CD4-positive, alpha-beta T cell treated with Interleukin-4 for 4 hours (primary cell): ENCODE results near the gene SYNPR.
"Not testable (repeated sequence)": the region's sequence is repeated elsewhere in the genome, so short reads cannot be mapped to it uniquely, and the experiment has no call there.

Source experiments
- DNase-seq: peaks from one replicate; pipeline ENCODE4 v3.0.0-alpha.2; 2020

Gene SYNPR

DNA sequence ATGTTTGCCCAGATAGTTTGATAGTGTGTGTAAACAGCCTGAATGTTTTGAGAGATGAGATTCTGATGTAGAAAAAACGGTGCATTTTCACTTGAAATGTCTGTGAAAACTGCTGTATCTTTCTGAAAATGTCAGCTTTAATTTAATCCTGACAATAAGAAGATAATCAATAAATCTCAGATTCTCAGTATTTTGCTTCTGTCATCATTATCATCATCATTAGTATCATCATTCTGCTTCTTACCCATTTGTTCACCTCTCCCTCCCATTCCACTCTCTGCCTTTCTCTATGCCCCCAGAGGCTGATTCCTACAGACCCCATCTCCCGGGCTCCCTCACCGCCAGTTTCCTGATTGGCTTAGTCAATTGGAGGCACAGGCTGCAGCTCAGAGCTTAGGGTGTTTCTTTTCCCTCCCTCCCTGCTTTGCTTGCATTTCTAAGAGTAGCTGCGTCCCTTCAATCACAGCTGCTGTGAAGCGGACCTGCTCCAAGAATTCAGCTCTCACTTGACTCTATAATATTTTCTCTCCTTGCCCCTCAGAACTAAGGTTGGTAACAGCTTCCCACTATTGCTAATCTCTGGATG, 366.2 kb downstream of the SYNPR start:
- DNase-seq, result no peak

DNA sequence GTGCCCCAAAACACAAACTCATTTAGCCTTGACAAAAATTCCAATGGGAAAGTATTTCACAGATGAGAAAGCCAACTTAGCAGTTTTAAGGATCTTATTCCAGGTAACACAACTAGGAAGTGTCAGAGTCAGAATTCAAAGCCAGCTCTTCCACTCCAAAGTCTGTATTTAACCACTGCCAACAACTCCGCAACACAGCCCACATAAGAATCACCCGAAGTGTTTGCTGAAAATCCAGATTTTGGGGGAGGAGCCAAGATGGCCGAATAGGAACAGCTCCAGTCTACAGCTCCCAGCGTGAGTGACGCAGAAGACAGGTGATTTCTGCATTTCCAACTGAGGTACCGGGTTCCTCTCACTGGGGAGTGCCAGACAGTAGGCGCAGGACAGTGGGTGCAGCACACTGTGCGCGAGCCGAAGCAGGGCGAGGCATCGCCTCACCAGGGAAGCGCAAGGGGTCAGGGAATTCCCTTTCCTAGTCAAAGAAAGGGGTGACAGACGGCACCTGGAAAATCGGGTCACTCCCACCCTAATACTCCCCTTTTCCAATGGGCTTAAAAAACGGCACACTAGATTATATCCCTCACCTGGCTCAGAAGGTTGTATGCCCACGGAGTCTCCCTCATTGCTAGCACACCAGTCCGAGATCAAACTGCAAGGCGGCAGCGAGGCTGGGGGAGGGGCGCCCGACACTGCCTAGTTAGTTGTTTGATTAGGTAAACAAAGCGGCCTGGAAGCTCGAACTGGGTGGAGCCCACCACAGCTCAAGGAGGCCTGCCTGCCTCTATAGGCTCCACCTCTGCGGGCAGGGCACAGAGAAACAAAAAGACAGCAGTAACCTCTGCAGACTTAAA, 367.0 kb downstream of the SYNPR start:
- not testable (repeated sequence) for DNase-seq

DNA sequence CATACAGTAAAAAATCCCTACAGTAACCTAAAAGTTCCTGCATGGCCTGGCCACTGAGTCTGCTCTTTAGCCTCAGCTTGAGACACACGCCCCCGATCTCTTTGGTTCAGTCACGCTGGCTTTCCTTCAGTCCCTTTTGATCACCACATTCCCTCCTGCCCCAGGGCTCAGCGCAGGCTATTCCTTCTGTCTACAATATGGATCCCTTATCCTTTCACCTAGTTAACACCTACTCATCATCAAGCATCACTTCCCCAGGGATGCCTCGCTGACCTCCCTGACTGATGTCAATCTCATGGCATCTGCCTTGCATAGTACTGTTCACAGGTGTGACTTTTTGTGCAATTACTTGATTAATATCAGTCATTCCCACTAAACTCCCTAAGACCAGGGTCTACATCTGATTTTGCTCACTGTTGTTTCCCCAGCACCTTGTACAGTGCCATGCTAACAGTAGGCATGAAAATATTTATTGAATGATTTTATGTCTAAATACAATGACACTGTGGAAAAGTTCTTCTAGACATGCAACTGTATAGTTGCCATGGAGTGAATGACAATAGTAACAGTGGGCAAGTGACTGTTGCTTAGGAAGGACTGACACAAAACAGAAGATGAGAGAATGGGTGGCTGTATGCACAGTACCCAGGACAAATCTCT, 374.1 kb downstream of the SYNPR start, which contains the start of gene SNTN:
TSS of gene SNTN (plus strand) at position 610 of the 660 bp plus-strand sequence. CDS start at position 623, 13 bp downstream.
- DNase-seq, result no peak

DNA sequence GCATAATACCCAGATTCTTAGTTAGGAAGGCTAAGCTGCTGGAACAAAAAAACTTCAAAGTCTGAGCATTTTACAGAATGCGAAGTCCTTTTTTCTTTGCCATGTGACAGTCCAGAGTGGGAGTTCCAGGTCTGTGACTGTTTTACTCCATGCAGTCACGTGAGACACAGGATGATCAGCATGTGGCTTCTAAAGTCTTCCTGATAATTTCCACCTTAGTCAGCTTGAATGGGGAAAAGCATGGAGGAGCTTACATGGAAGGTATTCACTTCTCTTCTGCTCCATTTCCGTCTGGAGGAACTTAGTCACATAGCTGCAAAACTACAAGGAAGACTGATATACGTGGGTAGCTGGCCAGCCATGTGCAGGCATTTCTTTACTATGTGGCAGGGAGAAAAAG, 376.1 kb downstream of the SYNPR start:
- no peak for DNase-seq

DNA sequence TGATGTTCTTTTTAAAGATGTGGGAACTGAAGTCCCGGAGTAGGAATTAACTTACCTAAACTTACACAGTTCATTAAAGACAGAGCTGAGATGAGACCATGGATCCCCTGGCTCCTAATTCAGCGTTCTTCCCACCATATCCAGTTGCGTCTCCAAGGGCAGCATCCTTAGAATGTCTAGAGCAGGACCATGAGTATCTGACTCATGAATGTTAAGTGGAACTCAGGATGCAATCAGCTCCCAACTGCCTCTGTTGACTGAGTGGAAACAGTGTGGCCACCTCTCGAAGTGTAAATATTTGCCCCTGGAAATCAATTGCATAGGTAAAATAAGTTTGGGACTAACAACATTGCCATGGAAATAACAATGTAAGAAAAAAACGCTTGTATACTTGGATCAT, 376.8 kb downstream of the SYNPR start:
- DNase-seq, result no peak

DNA sequence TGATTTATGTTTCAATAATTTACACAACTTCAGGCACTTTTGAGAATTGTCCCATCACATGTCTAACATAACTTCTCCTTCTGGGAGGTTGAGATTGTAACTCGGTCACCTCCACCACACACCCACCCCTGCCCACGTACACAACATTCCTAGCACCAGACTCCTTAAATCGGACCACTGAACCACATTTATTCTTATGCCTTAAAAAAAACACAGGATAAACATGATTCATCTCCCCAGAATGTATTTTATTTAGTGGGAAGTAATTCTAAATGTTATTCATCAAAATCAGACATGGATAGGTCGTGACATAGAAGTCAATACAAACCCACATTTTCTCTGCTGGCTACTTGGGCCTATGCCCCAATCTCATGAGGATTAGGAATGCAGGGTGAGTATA, 377.4 kb downstream of the SYNPR start:
- DNase-seq, result no peak

DNA sequence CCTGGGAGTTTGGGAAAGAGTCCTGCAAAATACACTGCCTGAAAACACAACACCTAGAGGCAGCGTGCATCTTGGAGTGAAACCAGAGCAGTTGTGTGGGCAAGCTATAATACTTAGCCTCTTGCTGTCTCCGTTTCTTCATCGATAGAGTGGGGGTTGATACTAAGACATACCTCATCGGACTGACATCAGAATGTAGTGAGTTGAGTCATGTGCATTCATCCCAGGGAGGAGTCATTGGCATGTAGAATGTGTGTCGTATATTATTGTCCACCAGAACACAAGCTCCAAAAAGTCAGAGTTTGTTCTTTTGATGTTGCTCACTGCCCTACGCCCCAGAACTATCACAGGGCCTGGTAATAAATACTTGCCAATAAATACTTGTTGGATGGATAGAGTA, 378.7 kb downstream of the SYNPR start:
- no peak for DNase-seq

DNA sequence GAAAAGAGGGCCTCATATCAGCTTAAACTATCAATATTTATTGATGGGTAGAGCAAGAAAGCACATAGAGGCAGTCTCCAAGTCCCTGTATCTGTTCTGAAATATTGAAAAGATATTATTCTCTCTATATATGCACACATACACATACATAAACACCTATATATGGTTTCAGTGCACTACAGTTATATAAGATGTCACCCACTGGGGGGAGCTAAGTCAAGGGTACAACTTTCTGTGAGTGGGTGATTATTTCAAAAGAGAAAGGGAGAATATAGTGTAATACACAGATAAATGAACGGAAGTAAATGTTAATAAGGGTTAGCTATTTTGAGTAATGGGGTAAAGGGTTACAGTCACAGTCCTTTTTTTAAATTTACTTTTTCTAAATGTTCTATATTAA, 383.1 kb downstream of the SYNPR start:
- DNase-seq, result no peak

DNA sequence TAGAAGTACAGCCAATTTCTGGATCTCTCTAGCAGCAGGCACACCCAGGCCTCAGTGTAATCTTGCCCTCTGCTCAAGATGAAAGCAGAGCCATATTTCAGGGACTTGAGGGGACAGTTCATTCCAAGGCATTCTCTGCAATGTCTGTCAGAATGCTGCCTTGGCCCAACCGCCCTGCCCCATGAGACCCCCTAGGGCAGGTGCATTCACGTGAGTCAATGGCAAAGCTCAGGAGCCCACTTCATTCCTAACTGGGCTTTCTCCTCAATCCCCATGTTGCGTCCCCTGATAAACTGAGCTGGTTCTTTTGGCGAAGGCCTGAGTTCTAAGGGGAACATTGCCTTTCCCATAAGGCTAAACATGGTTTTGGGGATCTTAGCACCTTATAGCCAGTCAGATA, 383.9 kb downstream of the SYNPR start:
- no peak for DNase-seq

DNA sequence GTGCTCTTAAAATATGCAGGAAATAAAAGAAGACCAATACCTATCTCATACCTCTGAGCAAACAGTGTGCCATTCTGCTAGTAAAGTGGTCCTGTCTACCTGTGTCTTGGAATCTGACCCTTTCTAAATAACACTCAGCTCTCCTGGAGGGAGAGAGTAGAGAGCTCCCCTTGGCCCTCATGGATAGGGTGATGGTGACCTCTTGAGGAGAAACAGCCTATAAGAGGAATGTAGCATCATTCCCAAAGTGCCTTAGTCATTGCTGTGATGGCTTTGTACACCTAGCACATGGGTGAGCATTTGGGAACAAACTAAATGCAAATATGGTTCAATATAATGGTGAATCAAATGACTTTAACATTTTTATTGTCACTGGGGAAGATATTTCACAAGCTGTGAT, 384.4 kb downstream of the SYNPR start:
- DNase-seq, result no peak
